ENCODE data around the gene KRTAP12-1. TPM values are rescaled to one million over a fixed set of nuclear protein-coding genes. Genes with fewer than 3 reads are reported as not detected.

The KRTAP12-1 gene
- total RNA-seq, 2 experiments from 2014 or later, result not detected

GRCh38 chr21:44722731-44723130, 40.8 kb upstream of the KRTAP12-1 start:
- Mint-ChIP-seq H3K4me1 (peaks cover 8% of the 10 kb centered on the region), H3K27ac (no peak overlapping the region), H3K27me3 (peaks cover 39% of the 10 kb centered on the region), H3K4me3 (no peak overlapping the region), H3K9me3 (ENCODE audit: low read depth) (no peaks in the 10 kb centered on the region), H3K36me3 (ENCODE audit: low read depth) (no peaks in the 10 kb centered on the region)
- intact Hi-C loops (cut with DNase I, micrococcal nuclease), result no loop called here
- no peak for DNase-seq
- ChIA-PET POLR2A (no interaction called here), CTCF (no interaction called here)
- ATAC-seq, result no peak

- no peak for DNase-seq
- Mint-ChIP-seq H3K4me3 (no peak overlapping the region), H3K36me3 (ENCODE audit: low read depth) (no peaks in the 10 kb centered on the region), H3K4me1 (peaks cover 10% of the 10 kb centered on the region), H3K9me3 (ENCODE audit: low read depth) (no peaks in the 10 kb centered on the region), H3K27me3 (peaks cover 32% of the 10 kb centered on the region), H3K27ac (no peak overlapping the region)
- intact Hi-C loops (cut with DNase I, micrococcal nuclease), result no loop called here
- CTCF ChIA-PET, result interaction anchor here (1.8 kb wide), 1 partner anchor 73 kb away, joined by 5 read pairs; no protein-coding TSS in a partner anchor
- no peak for ATAC-seq
- POLR2A ChIA-PET, result interaction anchor here (0.6 kb wide), 1 partner anchor 856 kb away, joined by 3 read pairs; no protein-coding TSS in a partner anchor
Measured at GRCh38 chr21:44720170-44720569, 38.2 kb upstream of the KRTAP12-1 start.

- no peak for DNase-seq
Measured at GRCh38 chr21:44718571-44718970, 36.6 kb upstream of the KRTAP12-1 start.

DNA sequence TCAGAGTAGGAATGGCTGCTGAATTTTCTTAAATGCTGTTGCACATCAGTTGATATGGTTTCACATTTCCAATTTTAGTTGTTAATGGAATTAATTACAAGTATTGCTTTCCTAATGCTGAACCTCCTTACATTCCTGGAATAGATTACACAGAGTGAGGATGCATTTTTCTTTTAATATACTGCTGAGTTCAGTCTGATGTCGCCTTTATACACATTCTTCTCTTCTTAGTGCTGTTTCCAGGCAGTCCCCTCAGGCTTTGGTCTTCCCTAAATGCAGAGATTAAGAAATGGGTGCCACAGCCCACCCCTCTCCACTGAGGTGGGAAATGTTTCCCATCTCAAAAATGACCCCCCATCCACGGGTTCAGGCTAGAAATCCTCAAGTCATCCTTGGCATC, 36.1 kb upstream of the KRTAP12-1 start:
- ChIA-PET POLR2A (no interaction called here), CTCF (no interaction called here)
- Mint-ChIP-seq H3K36me3 (ENCODE audit: low read depth) (no peaks in the 10 kb centered on the region), H3K27ac (no peak overlapping the region), H3K9me3 (ENCODE audit: low read depth) (no peaks in the 10 kb centered on the region), H3K4me1 (peaks cover 7% of the 10 kb centered on the region), H3K27me3 (peaks cover 38% of the 10 kb centered on the region), H3K4me3 (no peak overlapping the region)
- DNase-seq, result no peak
- intact Hi-C loops (cut with DNase I, micrococcal nuclease), result loop anchor here in 1 of 2 experiments (2.0 kb wide), 1 partner anchor 65 kb away; no protein-coding TSS in a partner anchor
- no peak for ATAC-seq

More at GRCh38 chr21:44718571-44718970, 36.6 kb upstream of the KRTAP12-1 start:
- Mint-ChIP-seq H3K27me3 (peaks cover 36% of the 10 kb centered on the region), H3K27ac (no peak overlapping the region), H3K4me1 (peaks cover 10% of the 10 kb centered on the region), H3K4me3 (no peak overlapping the region), H3K9me3 (ENCODE audit: low read depth) (no peaks in the 10 kb centered on the region), H3K36me3 (ENCODE audit: low read depth) (no peaks in the 10 kb centered on the region)
- ATAC-seq, result no peak
- POLR2A ChIA-PET, result interaction anchor here (0.6 kb wide), 1 partner anchor 44 kb away, joined by 4 read pairs; no protein-coding TSS in a partner anchor
- intact Hi-C loops (cut with DNase I, micrococcal nuclease), result loop anchor here in 1 of 2 experiments (2.0 kb wide), 1 partner anchor 64 kb away; no protein-coding TSS in a partner anchor
- CTCF ChIA-PET, result no interaction called here

- CTCF ChIA-PET, result no interaction called here
- Mint-ChIP-seq H3K9me3 (ENCODE audit: low read depth) (no peaks in the 10 kb centered on the region), H3K36me3 (ENCODE audit: low read depth) (no peaks in the 10 kb centered on the region), H3K27ac (no peak overlapping the region), H3K4me3 (no peak overlapping the region), H3K4me1 (peaks cover 5% of the 10 kb centered on the region), H3K27me3 (peaks cover 39% of the 10 kb centered on the region)
- POLR2A ChIA-PET, result no interaction called here
- intact Hi-C loops (cut with DNase I, micrococcal nuclease), result no loop called here
- DNase-seq (no peak), ATAC-seq (no peak)
Measured at GRCh38 chr21:44716984-44717383, 35.0 kb upstream of the KRTAP12-1 start.

DNA sequence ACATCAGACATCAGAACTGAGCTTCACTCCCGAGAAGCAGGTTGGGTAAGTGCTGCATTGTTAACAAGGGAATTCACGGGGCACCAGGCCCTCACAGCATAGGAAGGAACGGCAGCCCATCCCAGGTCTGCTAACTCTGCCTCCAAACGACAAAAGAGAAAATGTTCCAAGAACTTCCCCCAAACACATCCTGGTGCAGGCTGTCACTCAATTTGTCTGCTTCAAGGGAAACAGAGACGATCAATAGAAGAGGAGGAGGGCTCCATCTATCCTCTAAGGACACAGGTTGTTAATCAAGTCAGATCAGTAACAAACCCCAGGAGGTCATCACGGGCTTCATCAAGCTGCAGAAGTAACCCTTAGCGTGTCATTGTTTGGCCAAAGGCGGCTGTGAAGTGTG, 32.9 kb upstream of the KRTAP12-1 start:
- Mint-ChIP-seq H3K36me3 (ENCODE audit: low read depth) (no peaks in the 10 kb centered on the region), H3K27me3 (peaks cover 46% of the 10 kb centered on the region), H3K4me3 (no peak overlapping the region), H3K4me1 (peaks cover 12% of the 10 kb centered on the region), H3K27ac (no peak overlapping the region), H3K9me3 (ENCODE audit: low read depth) (no peaks in the 10 kb centered on the region)
- ChIA-PET POLR2A (no interaction called here), CTCF (no interaction called here)
- ATAC-seq (no peak), DNase-seq (no peak)
- intact Hi-C loops (cut with DNase I, micrococcal nuclease), result no loop called here

- Mint-ChIP-seq H3K27me3 (peaks cover 49% of the 10 kb centered on the region), H3K4me1 (peaks cover 21% of the 10 kb centered on the region), H3K27ac (no peak overlapping the region), H3K36me3 (ENCODE audit: low read depth) (no peaks in the 10 kb centered on the region), H3K4me3 (no peak overlapping the region), H3K9me3 (ENCODE audit: low read depth) (no peaks in the 10 kb centered on the region)
- no peak for DNase-seq
- intact Hi-C loops (cut with DNase I, micrococcal nuclease), result no loop called here
- ChIA-PET POLR2A (no interaction called here), CTCF (no interaction called here)
- ATAC-seq, result no peak
Measured at GRCh38 chr21:44713846-44714245, 31.9 kb upstream of the KRTAP12-1 start.

DNA sequence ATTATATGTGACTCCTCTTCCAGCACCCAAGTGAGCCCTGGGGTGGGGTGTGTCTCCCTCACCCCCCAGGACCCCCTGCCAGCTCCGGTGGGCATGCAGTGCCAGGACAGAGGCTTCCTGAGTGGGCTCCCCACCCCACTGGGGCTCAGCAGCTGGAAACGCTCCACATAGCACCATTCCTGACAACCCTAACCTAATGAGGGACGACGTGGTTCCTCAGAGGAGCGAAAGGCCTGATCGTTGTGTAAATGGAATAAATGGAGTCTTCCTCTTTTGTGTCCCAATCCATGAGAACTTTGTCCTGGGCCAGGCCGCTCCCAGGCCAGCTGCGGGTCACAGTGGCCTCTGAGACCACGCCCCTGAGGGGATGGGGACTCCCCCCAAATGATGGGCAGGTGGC, 31.2 kb upstream of the KRTAP12-1 start:
- H3K36me3 Mint-ChIP-seq (ENCODE audit: low read depth), result no peaks in the 10 kb centered on the region
- DNase-seq (no peak), ATAC-seq (no peak)
- H3K4me1 Mint-ChIP-seq, result peaks cover 26% of the 10 kb centered on the region
- ChIA-PET POLR2A (no interaction called here), CTCF (no interaction called here)
- no peaks in the 10 kb centered on the region for H3K9me3 Mint-ChIP-seq (ENCODE audit: low read depth)
- no peak overlapping the region for H3K27ac Mint-ChIP-seq
- intact Hi-C loops (cut with DNase I, micrococcal nuclease), result no loop called here
- H3K4me3 Mint-ChIP-seq, result no peak overlapping the region
- peaks cover 53% of the 10 kb centered on the region for H3K27me3 Mint-ChIP-seq

- intact Hi-C loops (cut with DNase I, micrococcal nuclease), result no loop called here
Measured at GRCh38 chr21:44712203-44713028, 30.5 kb upstream of the KRTAP12-1 start.

DNA sequence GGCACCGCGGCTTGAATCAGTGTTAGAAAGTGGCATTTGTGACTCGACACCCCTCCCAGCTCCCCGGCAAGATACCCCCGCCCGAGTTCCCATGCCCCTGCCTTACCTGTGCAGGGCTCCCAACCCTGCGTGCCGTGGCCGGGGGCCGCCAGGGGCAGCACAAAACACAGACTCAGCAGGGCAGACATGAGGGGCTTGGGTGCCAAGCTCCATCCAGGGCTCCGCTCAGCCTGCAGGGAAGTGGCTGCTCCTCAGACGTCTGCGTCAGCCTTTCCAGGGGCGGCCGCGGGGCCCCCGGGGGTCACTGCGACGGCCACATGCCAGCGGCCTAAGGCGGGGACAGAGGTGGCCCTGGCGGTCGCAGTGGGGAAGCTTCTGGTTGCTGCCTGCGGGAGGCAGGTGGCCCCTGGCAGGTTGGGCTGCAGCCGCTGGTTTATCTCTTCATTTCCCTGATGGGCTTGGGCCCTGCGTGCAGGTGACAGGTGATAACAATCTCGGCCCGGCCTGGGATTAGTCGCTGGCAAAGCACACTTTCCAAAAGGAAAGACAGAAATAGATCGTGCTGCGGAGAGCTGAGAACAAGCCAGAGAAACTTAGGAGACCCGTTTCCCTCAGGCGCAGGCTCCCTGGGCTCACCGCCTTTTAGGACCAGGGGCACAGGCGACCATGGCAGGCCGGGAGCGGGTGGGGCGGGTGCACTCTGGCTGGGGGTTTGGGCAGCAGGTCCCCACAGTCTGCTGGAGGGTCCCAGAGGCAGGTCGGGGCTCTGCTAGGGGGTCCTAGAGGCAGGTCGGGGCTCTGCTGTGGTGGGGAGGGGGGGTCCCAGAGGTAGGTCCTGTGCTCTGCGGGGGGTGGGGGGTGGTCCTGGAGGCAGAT, 29.6 kb upstream of the KRTAP12-1 start, which contains the start of gene TSPEAR:
TSS of gene TSPEAR (minus strand) at position 246 of the 876 bp plus-strand sequence. CDS start at position 188, 58 bp downstream.
- intact Hi-C loops (cut with DNase I, micrococcal nuclease), result no loop called here
- H3K4me3 Mint-ChIP-seq, result no peak within 1 kb of the TSS
- H3K27me3 Mint-ChIP-seq, result peaks cover 62% of the 10 kb centered on the region
- no peaks in the 10 kb centered on the region for H3K9me3 Mint-ChIP-seq (ENCODE audit: low read depth)
- no peak within 1 kb of the TSS for H3K27ac Mint-ChIP-seq
- ChIA-PET CTCF (interaction anchor here (0.7 to 0.9 kb wide), 2 partner anchors 82 to 87 kb away, joined by 3 read pairs; no protein-coding TSS in a partner anchor), POLR2A (no interaction called here)
- H3K4me1 Mint-ChIP-seq, result peaks cover 26% of the 10 kb centered on the region
- no peak for ATAC-seq
- no peaks in the 10 kb centered on the region for H3K36me3 Mint-ChIP-seq (ENCODE audit: low read depth)
- DNase-seq, result no peak

More at GRCh38 chr21:44712203-44713028, 30.5 kb upstream of the KRTAP12-1 start:
- DNase-seq (no peak), ATAC-seq (no peak)
- no peak overlapping the region for H3K4me3 Mint-ChIP-seq
- no peak overlapping the region for H3K27ac Mint-ChIP-seq
- ChIA-PET CTCF (interaction anchor here (0.7 kb wide), 1 partner anchor 86 kb away, joined by 3 read pairs; no protein-coding TSS in a partner anchor), POLR2A (no interaction called here)
- H3K4me1 Mint-ChIP-seq, result peaks cover 26% of the 10 kb centered on the region
- peaks cover 60% of the 10 kb centered on the region for H3K27me3 Mint-ChIP-seq
- H3K36me3 Mint-ChIP-seq (ENCODE audit: low read depth), result no peaks in the 10 kb centered on the region
- H3K9me3 Mint-ChIP-seq (ENCODE audit: low read depth), result no peaks in the 10 kb centered on the region

- Mint-ChIP-seq H3K27ac (no peak overlapping the region), H3K27me3 (peaks cover 66% of the 10 kb centered on the region), H3K4me3 (no peak overlapping the region), H3K36me3 (ENCODE audit: low read depth) (peaks cover 6% of the 10 kb centered on the region), H3K4me1 (peaks cover 26% of the 10 kb centered on the region), H3K9me3 (ENCODE audit: low read depth) (peaks cover 6% of the 10 kb centered on the region)
- DNase-seq, result no peak
- CTCF ChIA-PET, result interaction anchor here (0.9 kb wide), 1 partner anchor 83 kb away, joined by 3 read pairs; no protein-coding TSS in a partner anchor
- intact Hi-C loops (cut with DNase I, micrococcal nuclease), result no loop called here
- ATAC-seq, result no peak
- POLR2A ChIA-PET, result no interaction called here
Measured at GRCh38 chr21:44710756-44711326, 28.9 kb upstream of the KRTAP12-1 start.

Measured in activated CD4-positive, alpha-beta T cell treated with anti-CD3 and anti-CD28 coated beads for 36 hours (primary cell).